IPS DF 19.7 (cell line): ENCODE measurements around the gene ATF3.

ENCODE experiments used
- DNase-seq: peaks from one replicate; pipeline ENCODE4 v3.0.0-alpha.2; 2013; ENCODE audit warnings: low read depth, low spot score

The ATF3 gene

DNA sequence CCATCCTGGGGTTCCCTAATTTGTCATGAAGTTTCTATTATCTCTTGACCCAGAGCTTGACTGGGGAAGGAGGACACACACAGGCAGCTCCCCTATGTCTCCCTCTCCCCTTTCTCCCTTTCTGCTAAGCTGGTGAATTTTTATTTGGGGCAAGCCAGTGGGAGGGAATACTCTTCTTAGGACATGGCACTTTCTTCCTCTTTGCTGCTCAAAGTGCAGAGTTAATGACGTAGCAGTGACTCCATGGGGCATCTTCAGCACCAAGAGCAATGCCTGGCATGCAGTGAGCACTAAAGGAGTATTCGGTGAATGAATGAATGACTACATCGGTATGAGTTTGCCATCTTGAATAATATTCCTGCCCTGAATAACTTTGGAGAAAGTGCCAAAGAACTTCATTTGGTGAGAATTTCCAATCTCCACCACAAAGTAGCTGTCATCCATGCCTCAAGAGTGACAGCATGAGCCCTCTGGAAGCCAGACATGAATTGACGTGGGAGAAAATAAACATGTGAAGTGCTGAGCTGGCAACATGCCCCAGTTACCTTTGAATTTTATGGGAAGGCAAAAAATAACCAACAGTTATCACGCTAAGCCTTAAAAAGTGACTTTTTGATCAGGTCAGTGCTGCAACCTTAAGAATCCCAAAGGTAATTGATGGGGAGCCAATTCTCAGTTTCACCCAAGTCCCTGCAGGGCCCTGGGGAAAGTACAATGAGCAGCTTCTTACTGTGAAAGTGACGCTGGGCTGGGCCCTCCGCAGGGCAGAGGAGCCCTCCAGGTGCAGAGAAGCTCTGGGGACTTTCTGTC, 22.1 kb upstream of the ATF3 start:
- no peak for DNase-seq

DNA sequence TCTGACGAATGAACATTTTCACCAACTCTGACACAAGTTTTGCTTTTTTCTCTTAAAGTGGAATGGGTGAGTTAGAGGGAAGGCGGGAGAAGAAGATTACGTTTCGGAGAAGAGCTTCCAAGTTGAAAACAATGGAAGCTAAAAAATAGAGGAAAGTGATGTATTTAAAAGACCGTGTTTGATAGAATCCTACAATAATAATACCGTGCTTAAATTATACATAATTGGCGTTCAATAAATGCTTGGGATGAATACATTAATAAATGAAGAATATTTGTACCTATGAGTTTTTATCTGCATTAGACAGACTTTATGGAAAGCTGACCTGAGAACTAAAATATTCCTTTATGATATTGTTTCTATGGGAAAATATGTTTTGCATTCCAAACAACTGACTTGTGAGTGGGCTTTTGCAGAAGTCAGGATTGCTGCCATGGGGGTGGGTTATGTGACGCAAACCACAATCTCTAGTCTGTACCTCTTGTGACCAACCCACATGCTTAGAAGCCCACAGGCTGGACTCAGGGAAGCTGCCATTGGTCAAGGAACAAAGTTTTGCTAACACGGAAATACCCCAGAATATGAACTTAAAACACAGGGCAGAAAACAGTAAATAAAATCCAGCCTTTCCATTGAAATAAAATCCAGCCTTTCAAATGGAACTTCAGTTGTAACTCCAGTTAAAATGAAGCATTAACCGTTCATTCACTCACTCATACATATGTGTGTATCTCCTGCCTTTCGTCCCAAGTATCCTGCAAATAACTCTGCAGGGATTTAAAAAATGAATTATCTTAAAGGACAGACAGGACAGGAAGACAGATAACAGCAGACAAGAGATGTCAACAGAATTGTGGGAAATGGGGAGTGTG, 21.3 kb upstream of the ATF3 start:
- DNase-seq = no peak

DNA sequence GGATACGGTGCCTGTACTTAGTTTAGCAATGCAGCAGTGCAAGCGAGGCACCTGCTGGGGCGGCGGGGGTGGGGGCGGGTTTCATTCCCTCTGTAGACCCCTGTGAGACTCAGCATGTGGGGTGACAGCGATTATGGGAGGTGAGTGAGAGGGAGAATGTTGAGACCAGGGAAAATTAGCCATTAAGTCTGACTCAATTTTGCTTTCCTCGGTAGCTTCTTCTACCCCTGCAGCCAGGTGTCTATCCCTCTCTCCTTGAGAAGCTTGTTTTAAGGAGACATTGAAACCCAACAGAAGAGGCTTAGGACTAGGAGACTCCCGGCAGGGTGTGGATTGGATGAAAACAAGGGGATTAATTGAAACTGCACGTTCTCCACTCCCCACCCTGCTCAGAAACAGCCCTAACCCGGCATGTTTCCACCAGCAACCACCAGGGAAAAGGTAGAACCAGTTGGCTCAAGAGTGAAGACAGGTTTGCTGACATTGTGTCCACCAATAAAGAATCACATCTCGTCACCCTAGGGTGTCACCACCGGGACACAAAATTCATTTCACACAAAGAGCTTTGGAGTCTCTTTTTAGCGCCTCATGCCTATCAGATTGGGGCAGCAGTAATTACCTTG, 20.6 kb upstream of the ATF3 start:
- DNase-seq = no peak

DNA sequence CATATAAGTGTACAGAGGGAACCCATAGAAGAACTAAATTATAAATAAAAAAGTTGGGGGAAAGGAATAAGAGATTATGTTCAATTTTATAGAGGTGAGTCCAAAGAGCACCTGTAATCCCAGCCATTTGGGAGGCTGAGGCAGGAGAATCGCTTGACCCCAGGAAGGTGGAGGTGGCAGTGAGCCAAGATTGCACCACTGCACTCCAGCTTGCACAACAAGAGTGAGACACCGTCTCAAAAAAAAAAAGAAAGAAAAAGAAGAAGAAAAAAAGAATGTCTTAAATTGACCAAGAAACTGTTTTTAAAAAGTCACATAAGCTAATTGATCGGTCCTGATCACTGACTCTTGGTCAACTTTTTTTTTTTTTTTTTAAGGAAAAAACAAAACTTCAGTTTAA, 19.1 kb upstream of the ATF3 start:
- DNase-seq = no peak

DNA sequence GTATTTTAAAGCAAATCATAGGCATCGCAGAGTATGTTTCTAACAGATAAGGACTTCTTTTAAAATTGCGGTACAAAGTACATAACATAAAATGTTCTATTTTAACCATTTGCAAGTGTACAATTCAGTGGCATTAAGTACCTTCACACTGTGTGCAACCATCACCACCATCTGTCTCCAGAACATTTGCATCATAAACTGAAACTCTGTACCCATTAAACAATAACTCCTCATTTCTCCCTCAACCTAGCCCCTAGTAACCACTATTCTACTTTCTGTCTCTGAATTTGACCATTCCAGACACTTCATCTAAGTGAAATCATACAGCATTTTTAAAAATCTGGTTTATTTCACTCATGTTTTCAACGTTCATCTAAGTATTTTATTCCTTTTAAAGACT, 16.6 kb upstream of the ATF3 start:
- no peak for DNase-seq

DNA sequence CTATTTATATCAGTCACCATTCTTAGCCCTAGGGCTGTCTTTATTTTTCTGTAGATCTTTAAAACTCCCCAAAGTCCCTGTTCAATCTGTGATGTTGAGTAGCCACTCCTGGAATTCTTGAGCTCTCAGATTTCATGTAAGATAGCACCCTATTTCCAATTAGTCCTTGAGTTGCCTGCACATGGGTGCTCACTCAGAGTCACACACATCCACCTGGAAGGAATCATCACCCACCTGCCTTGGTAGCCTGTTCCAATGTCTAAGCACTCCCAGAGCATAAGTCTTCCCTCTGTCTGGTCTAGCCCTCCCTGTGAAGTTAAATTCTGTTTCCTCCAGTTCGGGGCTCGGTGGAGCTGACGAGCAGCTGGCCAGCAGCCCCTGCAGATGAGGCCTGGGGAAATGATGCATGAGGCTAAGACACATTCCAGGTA, 14.7 kb upstream of the ATF3 start:
- DNase-seq = no peak

DNA sequence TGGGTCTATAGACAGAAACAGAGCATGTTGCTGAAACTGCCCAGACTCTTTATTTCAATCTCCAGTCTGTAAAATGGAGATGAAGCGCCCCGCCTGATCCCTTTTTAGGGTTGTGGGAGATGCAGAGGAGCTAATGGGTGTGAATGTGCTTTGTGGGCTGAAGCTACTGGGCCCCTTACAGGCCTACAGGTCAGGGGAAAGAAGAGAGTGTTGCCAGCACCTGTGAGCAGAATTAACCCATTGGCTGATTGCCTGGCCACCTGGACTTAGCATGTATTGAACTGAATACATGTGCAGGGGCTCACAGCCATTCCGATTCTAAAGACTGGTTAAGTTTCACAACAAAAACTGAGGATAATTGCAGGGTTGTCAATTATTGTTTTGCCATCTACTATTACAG, 13.9 kb upstream of the ATF3 start:
- no peak for DNase-seq

DNA sequence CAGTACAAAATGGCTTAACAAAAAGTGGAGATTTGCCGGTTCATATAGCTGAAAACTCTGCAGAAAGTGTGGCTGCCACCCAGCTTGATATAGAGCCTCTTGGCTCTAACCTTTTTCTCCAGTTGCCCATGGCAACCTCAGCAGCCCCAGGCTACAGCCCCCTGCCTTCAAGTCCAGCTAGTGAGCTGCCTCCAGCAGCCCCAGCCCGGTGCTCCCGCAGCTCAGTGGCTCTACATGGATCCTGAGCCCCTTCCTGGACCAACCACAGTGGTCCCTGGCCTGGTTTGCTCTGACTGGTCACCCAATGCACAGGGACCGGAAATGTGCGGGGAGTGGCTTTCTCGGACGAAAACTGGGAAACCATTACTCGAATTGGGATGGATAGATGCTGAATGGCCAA, 13.3 kb upstream of the ATF3 start:
- DNase-seq = no peak

DNA sequence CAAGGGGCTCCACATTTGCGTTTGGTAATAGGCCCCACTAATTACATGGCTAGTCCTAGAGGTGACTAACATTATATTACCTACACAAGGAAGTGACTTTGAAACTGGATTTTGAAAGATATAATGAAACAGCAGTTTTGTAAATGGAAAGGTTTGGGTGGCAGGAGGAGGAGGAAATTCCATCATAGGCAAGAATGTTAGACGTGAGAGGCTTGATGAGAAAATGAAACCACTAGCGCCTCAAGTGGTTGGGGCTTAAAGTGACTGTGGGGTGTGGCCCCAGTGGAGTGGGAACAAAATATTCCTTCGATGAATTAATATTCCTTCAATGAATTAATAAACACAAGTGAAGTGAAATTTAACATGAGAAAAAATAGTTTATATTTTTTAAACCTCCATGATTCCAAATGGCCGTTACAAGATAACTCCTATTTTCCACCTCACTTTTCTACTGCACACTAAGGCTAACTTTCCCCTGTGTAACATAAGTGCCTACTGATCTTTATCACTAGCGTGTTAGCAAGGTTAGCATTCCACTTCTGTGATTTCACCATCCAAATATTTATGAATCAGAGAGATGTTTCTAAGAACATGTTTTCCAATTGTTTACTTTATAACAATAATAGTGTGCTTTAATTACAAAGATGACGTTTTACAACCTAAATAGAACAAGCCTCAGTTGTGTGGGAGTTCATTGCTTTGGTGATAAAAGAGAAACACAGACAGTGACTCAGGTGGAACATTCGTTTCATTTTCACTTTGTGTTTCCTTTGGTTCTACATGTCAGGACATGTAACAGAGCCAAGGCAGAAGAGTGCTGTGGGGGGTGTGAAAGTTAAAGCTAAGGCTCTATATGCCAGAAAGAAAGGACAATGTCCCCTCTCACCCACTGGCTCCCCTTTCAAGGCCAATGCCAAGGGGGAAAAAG, 12.5 kb upstream of the ATF3 start:
- no peak for DNase-seq

DNA sequence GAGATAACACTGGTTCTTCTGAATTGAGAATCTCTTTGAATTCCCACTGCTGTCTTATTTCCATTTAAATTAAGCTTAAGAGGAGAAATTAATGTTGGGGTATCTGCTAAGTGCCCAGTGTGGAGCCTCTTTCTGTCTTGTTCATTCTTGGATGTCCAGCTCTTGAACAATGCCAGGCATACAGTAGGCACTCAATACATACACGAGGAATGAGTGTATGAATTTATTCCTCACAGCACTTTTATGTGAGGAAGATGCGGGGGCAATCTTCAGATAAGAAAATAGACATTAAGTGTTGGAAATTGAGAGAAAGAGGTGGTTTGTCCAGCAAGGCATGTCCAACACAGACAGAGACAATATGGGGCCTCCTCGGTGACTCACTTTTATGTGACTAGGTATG, 11.8 kb upstream of the ATF3 start:
- DNase-seq = no peak

DNA sequence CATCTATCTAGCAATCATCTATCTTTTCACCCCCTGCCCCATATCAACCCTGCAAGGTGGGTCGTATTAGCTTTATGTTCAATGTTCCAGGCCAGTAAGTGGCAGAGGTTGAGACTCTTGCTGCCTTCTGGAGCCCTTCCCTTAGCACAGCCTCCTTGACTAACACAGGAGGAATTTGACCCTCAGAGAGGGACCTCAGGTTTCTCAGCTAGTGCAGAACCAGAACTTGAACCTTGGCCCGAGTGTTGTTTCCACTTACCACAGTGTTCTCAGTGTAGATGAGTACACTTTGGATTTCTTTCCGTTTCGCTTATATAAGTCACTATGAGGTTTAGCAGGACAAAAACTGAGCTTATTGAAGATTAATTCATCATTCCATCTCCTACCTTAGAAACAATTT, 11.1 kb upstream of the ATF3 start:
- DNase-seq = no peak

DNA sequence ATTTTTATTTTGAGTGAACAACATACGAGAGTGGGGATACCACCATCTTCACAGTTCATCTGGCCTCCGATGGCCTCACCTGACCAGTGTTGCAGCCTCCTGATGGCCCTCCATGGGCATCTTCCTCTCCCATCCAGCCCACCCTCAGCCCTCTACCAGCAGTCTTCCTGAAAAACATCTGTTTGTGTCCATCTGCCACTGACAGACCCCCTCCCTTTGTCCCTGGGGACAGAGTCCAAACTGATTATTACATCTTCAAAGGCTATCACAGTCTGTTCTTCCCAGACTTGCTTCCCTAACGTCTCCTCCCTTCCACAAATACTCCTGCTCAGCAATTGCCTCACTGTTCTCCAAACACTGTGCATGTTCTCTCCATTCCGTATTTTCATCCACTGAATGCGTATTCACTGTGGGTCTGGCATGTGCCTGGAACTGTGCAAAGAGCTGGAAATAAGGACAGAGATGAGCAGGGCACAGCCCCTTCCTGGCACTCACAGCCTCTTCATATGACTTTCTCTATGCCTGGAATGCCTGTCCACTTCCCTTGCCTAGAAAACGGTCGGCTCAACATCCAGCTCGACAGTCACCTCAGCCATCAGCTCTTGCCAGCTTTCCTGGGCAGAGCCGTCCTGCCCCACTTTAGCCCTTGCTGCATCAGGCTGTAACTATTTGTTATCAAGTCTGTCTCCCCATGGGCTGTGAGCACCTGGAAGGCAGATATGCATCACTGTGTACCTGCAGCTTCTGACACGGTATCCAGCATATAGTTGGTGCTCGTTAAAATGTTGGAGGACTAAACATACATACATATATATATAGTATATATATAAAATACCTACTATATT, 8.3 kb upstream of the ATF3 start:
- no peak for DNase-seq

DNA sequence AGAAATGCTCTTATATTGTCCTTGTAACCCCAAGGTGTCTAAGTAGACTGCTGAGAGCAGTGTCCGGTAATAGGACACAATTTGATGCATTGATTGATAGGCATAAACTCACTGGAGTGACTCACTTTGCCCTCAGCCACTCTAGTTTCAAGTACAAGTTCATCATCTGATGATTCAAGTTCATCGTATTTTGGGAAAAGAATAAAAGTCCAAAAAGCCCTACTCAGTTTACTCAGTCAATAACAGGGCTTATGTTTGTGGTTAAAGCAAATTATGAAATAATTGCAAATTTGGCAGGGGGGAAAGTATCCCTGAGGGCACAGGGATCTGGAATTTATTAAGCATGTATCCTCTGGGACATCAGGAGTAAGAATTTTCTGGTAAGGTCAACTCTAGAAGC, 7.6 kb upstream of the ATF3 start:
- DNase-seq = no peak

DNA sequence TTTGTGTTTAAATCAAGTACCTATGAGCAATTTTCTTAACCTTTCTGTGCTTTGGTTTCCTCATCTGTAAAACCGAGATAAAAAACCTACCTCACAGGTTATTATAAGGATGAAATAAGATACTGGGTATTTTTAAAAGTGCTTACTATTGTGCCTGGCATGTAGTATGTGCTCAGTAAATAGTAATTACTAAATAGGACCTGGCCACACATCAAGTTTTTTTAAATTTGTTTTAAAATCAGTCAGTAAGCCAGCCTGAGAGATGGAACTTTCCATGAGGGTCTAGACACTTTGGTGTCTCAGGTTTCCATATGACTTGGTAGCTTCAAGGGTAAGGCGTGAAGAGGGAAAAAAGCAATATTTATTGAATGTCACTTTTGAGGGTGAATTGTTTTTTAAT, 7.0 kb upstream of the ATF3 start:
- DNase-seq = no peak

DNA sequence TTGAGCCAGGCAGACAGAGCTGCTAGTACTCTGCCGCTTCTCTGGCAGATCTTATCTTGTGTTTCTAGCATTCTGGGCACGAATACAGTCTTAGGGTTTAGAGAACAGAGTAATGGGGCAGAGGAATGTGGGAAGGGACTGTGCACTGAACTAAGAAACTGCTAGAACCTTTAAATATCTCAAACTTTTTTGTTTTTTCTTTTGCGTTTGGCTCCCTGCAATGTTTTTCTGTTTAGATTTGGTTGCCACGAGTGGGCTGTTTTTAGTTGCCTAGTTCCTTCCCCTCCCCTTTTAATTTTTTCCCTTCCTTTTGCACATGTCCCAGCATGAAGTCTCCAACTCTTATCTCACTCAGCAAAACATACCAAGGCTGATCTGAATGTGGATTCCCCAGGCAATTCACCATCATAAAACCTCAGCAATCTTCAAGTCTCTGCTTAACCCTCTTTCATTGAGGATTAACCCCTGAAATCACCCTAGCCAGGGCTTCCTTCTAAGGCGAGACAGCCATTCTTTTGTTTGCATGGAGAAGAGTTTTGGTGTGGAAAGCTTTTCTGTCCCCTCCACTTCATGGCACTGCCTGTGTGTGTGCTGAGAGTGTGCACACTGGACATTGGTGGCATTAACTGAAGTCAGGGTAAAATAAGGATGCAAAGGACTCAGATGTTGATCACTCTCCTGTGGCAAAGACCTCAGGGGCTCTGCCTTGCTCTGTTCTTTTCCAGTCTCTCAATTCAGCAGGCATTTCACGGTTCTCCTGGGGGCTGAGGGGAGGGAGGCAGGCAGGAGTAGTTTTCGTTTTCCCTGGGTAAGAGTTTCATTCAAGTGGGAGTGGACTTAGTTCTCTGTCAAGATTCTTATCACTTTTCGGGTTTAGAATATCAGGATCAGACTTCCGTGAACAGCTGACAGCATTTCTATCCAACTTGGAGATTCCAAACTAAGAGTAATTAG, 2.8 kb upstream of the ATF3 start:
- no peak for DNase-seq

DNA sequence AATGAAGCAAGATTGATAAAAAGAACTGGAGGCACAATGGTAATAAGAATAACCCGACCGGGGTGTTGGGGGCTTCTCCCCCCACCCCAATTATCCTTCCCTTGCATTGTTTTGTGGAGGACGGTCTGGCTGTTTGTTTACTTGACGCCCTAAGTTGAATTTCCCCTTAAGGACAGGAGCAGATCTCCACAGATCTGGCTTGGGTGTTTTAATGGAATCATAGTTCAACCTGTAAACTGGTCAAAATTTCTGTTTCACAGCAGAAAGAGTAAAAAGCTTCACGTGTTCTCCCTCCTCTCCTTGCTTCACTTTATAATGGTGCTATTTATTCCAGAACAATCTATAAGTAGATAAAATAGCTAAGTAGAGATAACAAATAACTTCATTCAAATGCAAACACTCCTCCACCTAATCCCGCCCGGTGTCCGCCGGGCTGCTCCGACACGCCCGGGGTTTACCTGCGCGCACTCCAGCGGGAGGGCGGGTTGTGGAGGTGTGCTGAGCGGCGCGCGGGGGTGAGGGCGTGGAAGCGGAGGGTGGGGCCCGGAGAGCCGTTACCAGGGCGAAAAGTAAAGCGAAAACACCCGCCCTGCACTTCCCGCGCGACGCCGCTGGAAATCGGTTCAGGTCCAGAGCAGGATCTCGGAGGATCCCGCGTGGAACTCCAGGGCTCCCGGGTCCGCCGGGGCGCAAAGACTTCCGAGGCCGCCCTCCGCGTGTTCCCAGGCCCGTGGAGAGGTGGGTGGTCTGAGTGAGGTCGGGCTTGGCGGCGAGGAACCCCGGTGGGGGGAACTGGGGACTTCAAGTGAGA, 2.0 kb upstream of the ATF3 start:
- DNase-seq = no peak

DNA sequence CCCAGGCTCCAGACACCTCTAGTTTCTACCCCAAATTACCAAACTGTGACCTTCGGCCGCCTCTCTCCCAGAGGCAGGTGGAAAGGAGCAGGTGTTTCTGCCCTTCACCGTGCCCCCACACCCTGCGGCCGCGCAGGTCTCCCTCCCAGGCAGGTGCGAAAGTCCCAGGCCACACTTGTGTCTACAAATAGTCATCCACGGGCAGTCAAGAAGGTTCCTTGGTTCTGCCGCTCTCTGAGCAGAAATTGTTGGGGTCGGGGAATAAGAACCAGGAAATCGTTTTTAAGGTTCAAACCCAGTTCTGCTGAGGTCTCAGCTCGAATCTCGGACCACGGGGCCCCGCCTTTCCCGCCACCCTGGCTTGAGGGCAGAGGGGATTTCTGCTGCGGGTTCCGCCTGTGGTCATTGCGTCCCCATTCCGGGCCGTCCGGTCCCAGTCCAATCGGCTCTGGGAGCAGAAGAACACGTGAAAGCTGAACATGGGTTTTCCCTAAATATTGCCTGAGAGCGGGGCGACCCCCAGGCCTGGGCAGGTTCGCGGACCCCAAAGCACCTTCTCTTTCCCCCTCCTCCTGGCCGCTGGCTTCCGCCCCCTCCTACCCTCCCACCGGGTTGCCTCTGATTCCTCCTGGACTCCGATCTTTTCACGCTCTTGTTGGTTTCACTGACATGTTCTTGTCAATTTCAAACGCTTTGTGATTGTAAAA, 1.2 kb upstream of the ATF3 start:
- DNase-seq = no peak

DNA sequence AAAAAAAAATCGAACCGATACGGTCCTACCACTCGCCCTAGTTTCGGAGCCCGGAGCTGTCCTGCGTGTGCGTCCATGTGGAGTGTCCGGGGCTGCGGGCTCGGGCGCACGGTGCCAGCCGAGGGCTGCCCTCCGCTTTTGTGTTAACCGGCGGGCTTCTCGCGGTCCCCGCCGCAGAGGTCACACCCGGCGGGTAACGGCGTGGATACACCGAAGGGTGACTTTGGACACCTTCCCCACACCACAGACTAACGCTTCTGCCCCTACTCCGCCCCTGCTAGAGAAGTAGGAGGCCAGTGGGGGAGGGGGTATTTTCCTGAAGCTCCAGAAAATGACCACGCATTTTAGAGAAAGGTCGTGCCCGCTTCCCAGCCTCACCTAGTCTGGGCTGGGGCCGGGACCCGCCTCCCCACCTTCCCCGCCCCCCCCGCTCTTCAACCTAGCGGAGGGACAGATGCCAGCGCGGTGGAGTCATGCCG, 609 bp upstream of the ATF3 start:
- DNase-seq = no peak
